ENCODE measurements around the gene AQP7. TPM values are rescaled to one million over a fixed set of nuclear protein-coding genes. Genes with fewer than 3 reads are reported as not detected.

AQP7 gene
- total RNA-seq, 1 donor from 2014 or later: 6.3 TPM

DNA sequence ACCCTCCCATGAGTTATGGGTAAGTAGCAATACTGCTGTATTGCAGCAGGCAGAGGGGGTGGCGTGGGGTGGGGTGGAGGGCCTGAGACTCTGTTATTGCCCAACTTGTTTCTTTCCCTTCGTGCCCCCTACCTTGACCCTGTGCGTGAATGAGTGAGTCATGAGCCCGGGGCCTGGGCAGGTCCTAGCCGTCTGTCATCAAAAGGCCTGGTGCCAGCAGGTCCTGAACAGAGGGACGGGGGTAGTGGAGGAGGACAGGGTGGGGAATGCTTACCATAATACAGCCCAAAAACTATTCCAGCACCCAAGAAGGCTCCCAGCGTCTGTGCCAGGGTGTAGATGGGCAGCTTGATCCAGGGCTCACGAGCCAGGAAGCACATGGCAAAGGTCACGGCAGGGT, 40.7 kb upstream of the AQP7 start:
- H3K4me3 ChIP-seq (ENCODE audit: low read length in 3 of 3): no peak overlapping the region
- H3K9ac ChIP-seq (ENCODE audit: low read depth in 1 of 3, low read length in 3 of 3): no peak overlapping the region
- peaks cover 0 to 4% (median 3%) of the 10 kb centered on the region in 3 donors for H3K27me3 ChIP-seq (ENCODE audit: control insufficient read depth in 3 of 3, insufficient read depth in 3 of 3, low read length in 3 of 3)
- H3K27ac ChIP-seq (ENCODE audit: low read depth, low read length): no peak overlapping the region
- peaks cover 14 to 21% (median 18%) of the 10 kb centered on the region in 3 donors for H3K4me1 ChIP-seq (ENCODE audit: control insufficient read depth in 3 of 3, insufficient read depth in 3 of 3, low read length in 3 of 3)
- H3K36me3 ChIP-seq (ENCODE audit: control insufficient read depth in 3 of 3, insufficient read depth in 3 of 3, low read length in 3 of 3): peaks cover 0 to 5% (median 0%) of the 10 kb centered on the region in 3 donors
- H3K9me3 ChIP-seq (ENCODE audit: control insufficient read depth in 3 of 3, low read length in 3 of 3): no peaks in the 10 kb centered on the region

- H3K4me1 ChIP-seq (ENCODE audit: control insufficient read depth in 3 of 3, insufficient read depth in 3 of 3, low read length in 3 of 3): peaks cover 8 to 16% (median 11%) of the 10 kb centered on the region in 3 donors
- peaks cover 0 to 3% (median 0%) of the 10 kb centered on the region in 3 donors for H3K27me3 ChIP-seq (ENCODE audit: control insufficient read depth in 3 of 3, insufficient read depth in 3 of 3, low read length in 3 of 3)
- H3K4me3 ChIP-seq (ENCODE audit: low read length in 3 of 3): no peak overlapping the region
- no peaks in the 10 kb centered on the region for H3K9me3 ChIP-seq (ENCODE audit: control insufficient read depth in 3 of 3, low read length in 3 of 3)
- H3K9ac ChIP-seq (ENCODE audit: low read depth in 1 of 3, low read length in 3 of 3): no peak overlapping the region
- H3K27ac ChIP-seq (ENCODE audit: low read depth, low read length): no peak overlapping the region
- H3K36me3 ChIP-seq (ENCODE audit: control insufficient read depth in 3 of 3, insufficient read depth in 3 of 3, low read length in 3 of 3): peaks cover 0 to 5% (median 0%) of the 10 kb centered on the region in 3 donors
Measured at GRCh38 chr9:33442125-33442524, 39.8 kb upstream of the AQP7 start.

- no peaks in the 10 kb centered on the region for H3K9me3 ChIP-seq (ENCODE audit: control insufficient read depth in 3 of 3, low read length in 3 of 3)
- peaks cover 0 to 9% (median 0%) of the 10 kb centered on the region in 3 donors for H3K27me3 ChIP-seq (ENCODE audit: control insufficient read depth in 3 of 3, insufficient read depth in 3 of 3, low read length in 3 of 3)
- H3K36me3 ChIP-seq (ENCODE audit: control insufficient read depth in 3 of 3, insufficient read depth in 3 of 3, low read length in 3 of 3): peaks cover 0 to 5% (median 0%) of the 10 kb centered on the region in 3 donors
- no peak overlapping the region for H3K4me3 ChIP-seq (ENCODE audit: low read length in 3 of 3)
- no peak overlapping the region for H3K9ac ChIP-seq (ENCODE audit: low read depth in 1 of 3, low read length in 3 of 3)
- no peak overlapping the region for H3K27ac ChIP-seq (ENCODE audit: low read depth, low read length)
- peaks cover 0 to 12% (median 0%) of the 10 kb centered on the region in 3 donors for H3K4me1 ChIP-seq (ENCODE audit: control insufficient read depth in 3 of 3, insufficient read depth in 3 of 3, low read length in 3 of 3)
Measured at GRCh38 chr9:33440609-33441008, 38.2 kb upstream of the AQP7 start.

DNA sequence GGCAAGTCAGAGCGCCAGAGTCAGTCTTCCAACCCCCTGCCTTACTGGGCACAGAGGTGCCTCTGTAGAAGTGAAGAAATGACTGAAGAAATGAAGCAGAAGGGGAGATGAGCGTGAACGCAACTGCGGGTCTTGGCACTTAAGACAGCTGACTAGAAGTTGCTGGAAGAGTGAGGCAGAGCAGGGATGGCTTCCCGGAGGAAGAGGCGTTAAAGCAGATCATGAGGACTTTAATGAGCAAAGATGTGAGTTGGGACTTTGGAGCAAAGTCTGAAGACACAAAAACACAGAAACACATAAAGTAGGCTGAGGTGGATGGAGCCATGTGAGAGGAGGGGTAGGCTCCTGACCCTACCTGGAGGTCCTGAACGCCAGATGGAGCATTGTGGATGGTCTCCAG, 37.8 kb upstream of the AQP7 start:
- no peaks in the 10 kb centered on the region for H3K9me3 ChIP-seq (ENCODE audit: control insufficient read depth in 3 of 3, low read length in 3 of 3)
- peaks cover 0 to 5% (median 0%) of the 10 kb centered on the region in 3 donors for H3K36me3 ChIP-seq (ENCODE audit: control insufficient read depth in 3 of 3, insufficient read depth in 3 of 3, low read length in 3 of 3)
- no peak overlapping the region for H3K4me3 ChIP-seq (ENCODE audit: low read length in 3 of 3)
- H3K27ac ChIP-seq (ENCODE audit: low read depth, low read length): no peak overlapping the region
- no peak overlapping the region for H3K9ac ChIP-seq (ENCODE audit: low read depth in 1 of 3, low read length in 3 of 3)
- H3K4me1 ChIP-seq (ENCODE audit: control insufficient read depth in 3 of 3, insufficient read depth in 3 of 3, low read length in 3 of 3): peaks cover 0 to 12% (median 0%) of the 10 kb centered on the region in 3 donors
- H3K27me3 ChIP-seq (ENCODE audit: control insufficient read depth in 3 of 3, insufficient read depth in 3 of 3, low read length in 3 of 3): peaks cover 0 to 12% (median 2%) of the 10 kb centered on the region in 3 donors

DNA sequence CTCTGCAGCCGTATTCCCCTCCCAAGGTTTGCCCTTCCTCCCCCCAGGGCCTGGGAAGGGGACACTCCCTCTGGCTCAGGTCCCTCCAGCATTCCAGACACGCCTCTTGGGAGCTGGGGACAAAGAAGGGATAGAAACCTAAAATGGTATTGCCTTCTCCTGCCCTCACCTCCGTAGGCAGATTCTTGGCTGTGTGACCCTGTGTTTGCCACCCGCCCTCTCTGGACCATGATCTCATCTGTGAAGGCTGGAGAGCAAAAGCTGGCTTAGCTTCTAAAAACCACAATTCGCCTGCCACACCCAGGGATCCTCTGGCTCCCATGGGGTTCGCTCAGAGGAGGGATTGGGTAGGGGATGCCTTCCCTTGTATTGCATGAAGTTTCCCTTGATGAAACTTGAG, 37.4 kb upstream of the AQP7 start:
- no peak overlapping the region for H3K27ac ChIP-seq (ENCODE audit: low read depth, low read length)
- no peak overlapping the region for H3K4me3 ChIP-seq (ENCODE audit: low read length in 3 of 3)

GRCh38 chr9:33438926-33439680, 36.7 kb upstream of the AQP7 start:
- no peak overlapping the region for H3K27ac ChIP-seq (ENCODE audit: low read depth, low read length)
- no peak overlapping the region for H3K9ac ChIP-seq (ENCODE audit: low read depth in 1 of 3, low read length in 3 of 3)
- H3K36me3 ChIP-seq (ENCODE audit: control insufficient read depth in 3 of 3, insufficient read depth in 3 of 3, low read length in 3 of 3): peaks cover 0 to 5% (median 0%) of the 10 kb centered on the region in 3 donors
- no peak overlapping the region for H3K4me3 ChIP-seq (ENCODE audit: low read length in 3 of 3)
- H3K9me3 ChIP-seq (ENCODE audit: control insufficient read depth in 3 of 3, low read length in 3 of 3): no peaks in the 10 kb centered on the region
- H3K27me3 ChIP-seq (ENCODE audit: control insufficient read depth in 3 of 3, insufficient read depth in 3 of 3, low read length in 3 of 3): peaks cover 0 to 23% (median 11%) of the 10 kb centered on the region in 3 donors
- H3K4me1 ChIP-seq (ENCODE audit: control insufficient read depth in 3 of 3, insufficient read depth in 3 of 3, low read length in 3 of 3): peaks cover 0 to 12% (median 0%) of the 10 kb centered on the region in 3 donors

More for the DNA sequence above, 37.4 kb upstream of the AQP7 start:
- peaks cover 0 to 17% (median 6%) of the 10 kb centered on the region in 3 donors for H3K27me3 ChIP-seq (ENCODE audit: control insufficient read depth in 3 of 3, insufficient read depth in 3 of 3, low read length in 3 of 3)
- H3K9ac ChIP-seq (ENCODE audit: low read depth in 1 of 3, low read length in 3 of 3): no peak overlapping the region
- peaks cover 0 to 12% (median 0%) of the 10 kb centered on the region in 3 donors for H3K4me1 ChIP-seq (ENCODE audit: control insufficient read depth in 3 of 3, insufficient read depth in 3 of 3, low read length in 3 of 3)
- peaks cover 0 to 5% (median 0%) of the 10 kb centered on the region in 3 donors for H3K36me3 ChIP-seq (ENCODE audit: control insufficient read depth in 3 of 3, insufficient read depth in 3 of 3, low read length in 3 of 3)
- no peaks in the 10 kb centered on the region for H3K9me3 ChIP-seq (ENCODE audit: control insufficient read depth in 3 of 3, low read length in 3 of 3)

- Histone ChIP-seq H3K9me3 (ENCODE audit: control insufficient read depth in 3 of 3, low read length in 3 of 3) (no peaks in the 10 kb centered on the region), H3K4me3 (ENCODE audit: low read length in 3 of 3) (no peak overlapping the region), H3K27me3 (ENCODE audit: control insufficient read depth in 3 of 3, insufficient read depth in 3 of 3, low read length in 3 of 3) (peaks cover 0 to 24% (median 11%) of the 10 kb centered on the region in 3 donors), H3K9ac (ENCODE audit: low read depth in 1 of 3, low read length in 3 of 3) (no peak overlapping the region), H3K27ac (ENCODE audit: low read depth, low read length) (no peak overlapping the region), H3K36me3 (ENCODE audit: control insufficient read depth in 3 of 3, insufficient read depth in 3 of 3, low read length in 3 of 3) (peaks cover 0 to 5% (median 0%) of the 10 kb centered on the region in 3 donors), H3K4me1 (ENCODE audit: control insufficient read depth in 3 of 3, insufficient read depth in 3 of 3, low read length in 3 of 3) (peaks cover 0 to 12% (median 0%) of the 10 kb centered on the region in 3 donors)
Measured at GRCh38 chr9:33437898-33438297, 35.5 kb upstream of the AQP7 start.

DNA sequence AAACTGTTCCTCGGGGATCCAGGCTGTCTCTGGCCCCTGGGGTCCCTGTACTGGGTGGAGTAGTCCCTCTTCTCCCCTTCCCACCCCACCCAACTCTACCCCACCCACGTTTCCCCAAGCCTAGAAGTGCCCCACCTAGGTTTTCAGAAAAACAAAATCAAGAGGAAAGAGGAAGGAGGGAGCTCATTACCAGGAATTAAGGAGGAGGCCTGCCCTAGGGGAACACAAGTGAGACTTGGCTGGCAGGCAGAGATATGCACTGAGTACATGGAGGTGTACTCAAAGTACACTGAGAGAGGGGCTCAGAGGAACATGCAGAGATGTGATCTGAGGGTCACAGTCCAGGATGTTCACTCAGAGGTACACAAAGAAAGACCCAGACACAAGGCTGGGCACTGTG, 34.8 kb upstream of the AQP7 start:
- Histone ChIP-seq H3K4me1 (ENCODE audit: control insufficient read depth in 3 of 3, insufficient read depth in 3 of 3, low read length in 3 of 3) (peaks cover 0 to 12% (median 0%) of the 10 kb centered on the region in 3 donors), H3K4me3 (ENCODE audit: low read length in 3 of 3) (no peak overlapping the region), H3K27ac (ENCODE audit: low read depth, low read length) (no peak overlapping the region)

DNA sequence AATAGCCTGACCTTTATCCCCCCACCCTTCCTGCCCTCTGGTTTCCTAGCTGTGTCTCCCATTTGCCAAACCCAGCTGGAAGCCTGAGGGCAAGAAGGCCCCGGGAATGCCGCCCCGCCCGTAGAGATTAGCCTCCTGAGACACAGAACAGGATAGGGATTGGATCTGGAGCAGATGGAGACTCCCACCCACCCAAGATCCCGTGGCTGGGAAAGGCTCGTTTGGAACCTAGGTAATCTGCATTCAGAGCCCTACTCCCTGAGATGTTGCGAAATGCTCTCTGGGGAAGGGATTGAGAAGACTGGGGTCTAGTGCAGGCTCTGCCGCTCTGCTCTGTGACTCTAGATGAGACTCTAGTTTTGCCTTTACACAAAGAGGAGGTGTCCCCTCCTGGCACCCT, 34.1 kb upstream of the AQP7 start:
- H3K9ac ChIP-seq (ENCODE audit: low read depth in 1 of 3, low read length in 3 of 3): no peak overlapping the region
- H3K36me3 ChIP-seq (ENCODE audit: control insufficient read depth in 3 of 3, insufficient read depth in 3 of 3, low read length in 3 of 3): no peaks in the 10 kb centered on the region
- H3K27me3 ChIP-seq (ENCODE audit: control insufficient read depth in 3 of 3, insufficient read depth in 3 of 3, low read length in 3 of 3): peaks cover 0 to 24% (median 11%) of the 10 kb centered on the region in 3 donors
- no peaks in the 10 kb centered on the region for H3K9me3 ChIP-seq (ENCODE audit: control insufficient read depth in 3 of 3, low read length in 3 of 3)
- H3K4me3 ChIP-seq (ENCODE audit: low read length in 3 of 3): no peak overlapping the region
- peaks cover 0 to 17% (median 0%) of the 10 kb centered on the region in 3 donors for H3K4me1 ChIP-seq (ENCODE audit: control insufficient read depth in 3 of 3, insufficient read depth in 3 of 3, low read length in 3 of 3)
- H3K27ac ChIP-seq (ENCODE audit: low read depth, low read length): no peak overlapping the region

More for the DNA sequence above, 34.8 kb upstream of the AQP7 start:
- H3K36me3 ChIP-seq (ENCODE audit: control insufficient read depth in 3 of 3, insufficient read depth in 3 of 3, low read length in 3 of 3): no peaks in the 10 kb centered on the region
- no peaks in the 10 kb centered on the region for H3K9me3 ChIP-seq (ENCODE audit: control insufficient read depth in 3 of 3, low read length in 3 of 3)
- peaks cover 0 to 24% (median 11%) of the 10 kb centered on the region in 3 donors for H3K27me3 ChIP-seq (ENCODE audit: control insufficient read depth in 3 of 3, insufficient read depth in 3 of 3, low read length in 3 of 3)
- H3K9ac ChIP-seq (ENCODE audit: low read depth in 1 of 3, low read length in 3 of 3): no peak overlapping the region

DNA sequence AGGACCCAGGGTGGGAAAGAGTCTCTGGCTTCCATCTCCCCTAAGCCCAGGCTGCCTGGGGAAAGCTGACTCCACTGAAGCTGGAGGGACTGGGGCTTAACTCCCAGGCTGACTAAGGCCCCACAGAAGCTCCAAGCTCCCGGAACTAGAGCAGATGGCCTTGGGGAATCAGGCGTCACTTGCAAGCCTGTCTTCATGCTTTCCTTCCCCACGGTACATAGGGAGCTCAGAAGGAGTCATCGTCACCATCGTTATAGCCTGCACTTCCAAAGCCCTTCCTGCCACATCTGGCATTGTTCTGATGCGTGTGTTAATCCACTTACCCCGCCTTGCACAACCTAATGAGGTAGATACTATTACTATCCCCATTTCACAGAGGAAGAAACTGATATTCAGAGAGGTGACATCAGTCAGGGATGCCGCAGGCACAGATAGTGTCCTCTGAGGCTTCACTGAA, 33.5 kb upstream of the AQP7 start:
- Histone ChIP-seq H3K9me3 (ENCODE audit: control insufficient read depth in 3 of 3, low read length in 3 of 3) (no peaks in the 10 kb centered on the region), H3K4me1 (ENCODE audit: control insufficient read depth in 3 of 3, insufficient read depth in 3 of 3, low read length in 3 of 3) (peaks cover 0 to 17% (median 4%) of the 10 kb centered on the region in 3 donors), H3K27ac (ENCODE audit: low read depth, low read length) (no peak overlapping the region)

More for the DNA sequence above, 33.5 kb upstream of the AQP7 start:
- Histone ChIP-seq H3K27me3 (ENCODE audit: control insufficient read depth in 3 of 3, insufficient read depth in 3 of 3, low read length in 3 of 3) (peaks cover 0 to 24% (median 11%) of the 10 kb centered on the region in 3 donors), H3K36me3 (ENCODE audit: control insufficient read depth in 3 of 3, insufficient read depth in 3 of 3, low read length in 3 of 3) (no peaks in the 10 kb centered on the region), H3K9ac (ENCODE audit: low read depth in 1 of 3, low read length in 3 of 3) (no peak overlapping the region), H3K4me3 (ENCODE audit: low read length in 3 of 3) (no peak overlapping the region)

Data from skeletal muscle tissue (tissue), 4 donors.